Measurements from ENCODE around the gene ITGAD.

DNA sequence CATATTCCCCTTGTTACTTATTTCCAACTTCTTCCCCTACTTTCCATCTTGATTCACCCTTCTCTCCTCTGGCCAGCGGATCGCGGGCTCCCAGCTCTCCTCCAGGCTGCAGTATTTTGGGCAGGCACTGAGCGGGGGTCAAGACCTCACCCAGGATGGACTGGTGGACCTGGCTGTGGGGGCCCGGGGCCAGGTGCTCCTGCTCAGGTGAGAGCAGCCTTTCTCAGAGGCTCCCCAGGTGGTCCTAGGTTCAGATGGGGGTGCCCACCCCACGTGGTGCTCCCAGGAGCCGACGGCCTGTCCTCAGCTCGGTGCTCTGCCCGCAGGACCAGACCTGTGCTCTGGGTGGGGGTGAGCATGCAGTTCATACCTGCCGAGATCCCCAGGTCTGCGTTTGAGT lies 22.1 kb upstream of the ITGAD start:
- TF ChIP-seq, protein P1, sequence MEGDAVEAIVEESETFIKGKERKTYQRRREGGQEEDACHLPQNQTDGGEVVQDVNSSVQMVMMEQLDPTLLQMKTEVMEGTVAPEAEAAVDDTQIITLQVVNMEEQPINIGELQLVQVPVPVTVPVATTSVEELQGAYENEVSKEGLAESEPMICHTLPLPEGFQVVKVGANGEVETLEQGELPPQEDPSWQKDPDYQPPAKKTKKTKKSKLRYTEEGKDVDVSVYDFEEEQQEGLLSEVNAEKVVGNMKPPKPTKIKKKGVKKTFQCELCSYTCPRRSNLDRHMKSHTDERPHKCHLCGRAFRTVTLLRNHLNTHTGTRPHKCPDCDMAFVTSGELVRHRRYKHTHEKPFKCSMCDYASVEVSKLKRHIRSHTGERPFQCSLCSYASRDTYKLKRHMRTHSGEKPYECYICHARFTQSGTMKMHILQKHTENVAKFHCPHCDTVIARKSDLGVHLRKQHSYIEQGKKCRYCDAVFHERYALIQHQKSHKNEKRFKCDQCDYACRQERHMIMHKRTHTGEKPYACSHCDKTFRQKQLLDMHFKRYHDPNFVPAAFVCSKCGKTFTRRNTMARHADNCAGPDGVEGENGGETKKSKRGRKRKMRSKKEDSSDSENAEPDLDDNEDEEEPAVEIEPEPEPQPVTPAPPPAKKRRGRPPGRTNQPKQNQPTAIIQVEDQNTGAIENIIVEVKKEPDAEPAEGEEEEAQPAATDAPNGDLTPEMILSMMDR (IDR thresholded peaks at IDR 0.05; ENCODE audit: low read depth, low read length, missing input control), result no peak
- TF ChIP-seq, protein P2, sequence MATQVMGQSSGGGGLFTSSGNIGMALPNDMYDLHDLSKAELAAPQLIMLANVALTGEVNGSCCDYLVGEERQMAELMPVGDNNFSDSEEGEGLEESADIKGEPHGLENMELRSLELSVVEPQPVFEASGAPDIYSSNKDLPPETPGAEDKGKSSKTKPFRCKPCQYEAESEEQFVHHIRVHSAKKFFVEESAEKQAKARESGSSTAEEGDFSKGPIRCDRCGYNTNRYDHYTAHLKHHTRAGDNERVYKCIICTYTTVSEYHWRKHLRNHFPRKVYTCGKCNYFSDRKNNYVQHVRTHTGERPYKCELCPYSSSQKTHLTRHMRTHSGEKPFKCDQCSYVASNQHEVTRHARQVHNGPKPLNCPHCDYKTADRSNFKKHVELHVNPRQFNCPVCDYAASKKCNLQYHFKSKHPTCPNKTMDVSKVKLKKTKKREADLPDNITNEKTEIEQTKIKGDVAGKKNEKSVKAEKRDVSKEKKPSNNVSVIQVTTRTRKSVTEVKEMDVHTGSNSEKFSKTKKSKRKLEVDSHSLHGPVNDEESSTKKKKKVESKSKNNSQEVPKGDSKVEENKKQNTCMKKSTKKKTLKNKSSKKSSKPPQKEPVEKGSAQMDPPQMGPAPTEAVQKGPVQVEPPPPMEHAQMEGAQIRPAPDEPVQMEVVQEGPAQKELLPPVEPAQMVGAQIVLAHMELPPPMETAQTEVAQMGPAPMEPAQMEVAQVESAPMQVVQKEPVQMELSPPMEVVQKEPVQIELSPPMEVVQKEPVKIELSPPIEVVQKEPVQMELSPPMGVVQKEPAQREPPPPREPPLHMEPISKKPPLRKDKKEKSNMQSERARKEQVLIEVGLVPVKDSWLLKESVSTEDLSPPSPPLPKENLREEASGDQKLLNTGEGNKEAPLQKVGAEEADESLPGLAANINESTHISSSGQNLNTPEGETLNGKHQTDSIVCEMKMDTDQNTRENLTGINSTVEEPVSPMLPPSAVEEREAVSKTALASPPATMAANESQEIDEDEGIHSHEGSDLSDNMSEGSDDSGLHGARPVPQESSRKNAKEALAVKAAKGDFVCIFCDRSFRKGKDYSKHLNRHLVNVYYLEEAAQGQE (IDR thresholded peaks at IDR 0.05), result no peak
- TF ChIP-seq, protein P3, sequence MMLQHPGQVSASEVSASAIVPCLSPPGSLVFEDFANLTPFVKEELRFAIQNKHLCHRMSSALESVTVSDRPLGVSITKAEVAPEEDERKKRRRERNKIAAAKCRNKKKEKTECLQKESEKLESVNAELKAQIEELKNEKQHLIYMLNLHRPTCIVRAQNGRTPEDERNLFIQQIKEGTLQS (IDR thresholded peaks at IDR 0.05), result no peak
- no peak for TF ChIP-seq GABPA (IDR thresholded peaks at IDR 0.05 in 1 of 2, conservative IDR thresholded peaks at IDR 0.05 in 1 of 2)
- no peak for TF ChIP-seq EGR1 (IDR thresholded peaks at IDR 0.05; ENCODE audit: low read depth in 2 of 2)
- TF ChIP-seq, protein P4, sequence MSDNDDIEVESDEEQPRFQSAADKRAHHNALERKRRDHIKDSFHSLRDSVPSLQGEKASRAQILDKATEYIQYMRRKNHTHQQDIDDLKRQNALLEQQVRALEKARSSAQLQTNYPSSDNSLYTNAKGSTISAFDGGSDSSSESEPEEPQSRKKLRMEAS (IDR thresholded peaks at IDR 0.05), result no peak
- no peak for TF ChIP-seq SP1 (IDR thresholded peaks at IDR 0.05)
- no peak for TF ChIP-seq JUND (IDR thresholded peaks at IDR 0.05)
- TF ChIP-seq YY1 (IDR thresholded peaks at IDR 0.05), result no peak
- TF ChIP-seq, protein P5, sequence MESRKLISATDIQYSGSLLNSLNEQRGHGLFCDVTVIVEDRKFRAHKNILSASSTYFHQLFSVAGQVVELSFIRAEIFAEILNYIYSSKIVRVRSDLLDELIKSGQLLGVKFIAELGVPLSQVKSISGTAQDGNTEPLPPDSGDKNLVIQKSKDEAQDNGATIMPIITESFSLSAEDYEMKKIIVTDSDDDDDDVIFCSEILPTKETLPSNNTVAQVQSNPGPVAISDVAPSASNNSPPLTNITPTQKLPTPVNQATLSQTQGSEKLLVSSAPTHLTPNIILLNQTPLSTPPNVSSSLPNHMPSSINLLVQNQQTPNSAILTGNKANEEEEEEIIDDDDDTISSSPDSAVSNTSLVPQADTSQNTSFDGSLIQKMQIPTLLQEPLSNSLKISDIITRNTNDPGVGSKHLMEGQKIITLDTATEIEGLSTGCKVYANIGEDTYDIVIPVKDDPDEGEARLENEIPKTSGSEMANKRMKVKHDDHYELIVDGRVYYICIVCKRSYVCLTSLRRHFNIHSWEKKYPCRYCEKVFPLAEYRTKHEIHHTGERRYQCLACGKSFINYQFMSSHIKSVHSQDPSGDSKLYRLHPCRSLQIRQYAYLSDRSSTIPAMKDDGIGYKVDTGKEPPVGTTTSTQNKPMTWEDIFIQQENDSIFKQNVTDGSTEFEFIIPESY (IDR thresholded peaks at IDR 0.05), result no peak
